NT2/D1 (cell line): ENCODE data around the gene VEGFC.

Experiments
- YY1 ChIP-seq: IDR thresholded peaks from 2 replicates; pipeline ENCODE4 v1.6.1; 2011; ENCODE audit not compliant: insufficient read length, insufficient read depth
- ZNF274 ChIP-seq: IDR thresholded peaks from 2 replicates; pipeline ENCODE4 v1.6.1; 2011; ENCODE audit warnings: mild to moderate bottlenecking, low read depth, low read length

GRCh38 chr4:176680668-176681180 is 112.0 kb downstream of the VEGFC start:
- TF ChIP-seq YY1, result no peak
- TF ChIP-seq ZNF274, result no peak
